HG03469 (cell line): Measurements from ENCODE around the gene CTDSP1.

Source experiments
- ATAC-seq: cut with Tn5 transposase; IDR thresholded peaks from one replicate; pipeline ENCODE4 v1.9.1; 2021; ENCODE audit warnings: mild to moderate bottlenecking, moderate library complexity, moderate number of reproducible peaks; ENCODE audit not compliant: unreplicated experiment

Gene CTDSP1

GRCh38 chr2:218398437-218399390, 954 bp upstream of the CTDSP1 start:
- no peak for ATAC-seq

DNA sequence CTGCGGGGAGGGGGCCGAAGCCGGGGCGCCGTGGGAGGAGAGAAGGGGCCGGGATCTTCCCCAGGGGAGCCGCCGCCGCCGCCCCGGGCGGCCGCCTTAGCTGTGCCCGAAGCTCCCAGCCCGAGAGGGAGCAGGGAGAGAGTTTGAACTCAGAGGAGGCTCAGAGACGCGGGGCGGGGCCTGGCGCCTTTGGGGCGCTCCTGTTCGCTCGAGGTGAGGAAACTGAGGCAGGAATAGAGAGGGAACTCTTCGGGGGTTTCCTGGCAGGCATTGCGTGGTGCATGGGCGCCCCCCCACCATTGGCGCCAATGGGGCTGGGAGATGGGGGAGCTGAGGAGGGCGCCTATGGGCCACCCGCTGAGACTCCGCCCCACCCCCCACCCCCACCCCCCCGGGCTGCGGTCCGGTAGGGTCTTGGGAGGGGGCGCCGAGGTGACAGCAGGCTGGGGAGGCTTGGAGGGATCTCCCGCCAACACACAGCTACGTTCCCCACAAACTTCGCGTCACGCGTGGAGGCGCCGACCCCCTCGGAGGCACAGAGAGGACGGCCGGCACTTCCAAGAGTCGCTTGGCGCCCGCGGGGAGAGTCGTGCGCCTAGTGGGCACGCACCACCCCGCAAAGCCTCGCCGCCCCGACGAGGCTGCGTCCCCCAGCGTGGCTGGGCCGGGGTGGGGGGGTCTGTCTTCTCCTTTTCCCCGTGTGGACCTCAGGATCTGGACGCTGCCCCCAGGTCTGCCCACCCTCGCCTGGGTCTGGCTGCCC, 680 bp downstream of the CTDSP1 start:
- no peak for ATAC-seq

DNA sequence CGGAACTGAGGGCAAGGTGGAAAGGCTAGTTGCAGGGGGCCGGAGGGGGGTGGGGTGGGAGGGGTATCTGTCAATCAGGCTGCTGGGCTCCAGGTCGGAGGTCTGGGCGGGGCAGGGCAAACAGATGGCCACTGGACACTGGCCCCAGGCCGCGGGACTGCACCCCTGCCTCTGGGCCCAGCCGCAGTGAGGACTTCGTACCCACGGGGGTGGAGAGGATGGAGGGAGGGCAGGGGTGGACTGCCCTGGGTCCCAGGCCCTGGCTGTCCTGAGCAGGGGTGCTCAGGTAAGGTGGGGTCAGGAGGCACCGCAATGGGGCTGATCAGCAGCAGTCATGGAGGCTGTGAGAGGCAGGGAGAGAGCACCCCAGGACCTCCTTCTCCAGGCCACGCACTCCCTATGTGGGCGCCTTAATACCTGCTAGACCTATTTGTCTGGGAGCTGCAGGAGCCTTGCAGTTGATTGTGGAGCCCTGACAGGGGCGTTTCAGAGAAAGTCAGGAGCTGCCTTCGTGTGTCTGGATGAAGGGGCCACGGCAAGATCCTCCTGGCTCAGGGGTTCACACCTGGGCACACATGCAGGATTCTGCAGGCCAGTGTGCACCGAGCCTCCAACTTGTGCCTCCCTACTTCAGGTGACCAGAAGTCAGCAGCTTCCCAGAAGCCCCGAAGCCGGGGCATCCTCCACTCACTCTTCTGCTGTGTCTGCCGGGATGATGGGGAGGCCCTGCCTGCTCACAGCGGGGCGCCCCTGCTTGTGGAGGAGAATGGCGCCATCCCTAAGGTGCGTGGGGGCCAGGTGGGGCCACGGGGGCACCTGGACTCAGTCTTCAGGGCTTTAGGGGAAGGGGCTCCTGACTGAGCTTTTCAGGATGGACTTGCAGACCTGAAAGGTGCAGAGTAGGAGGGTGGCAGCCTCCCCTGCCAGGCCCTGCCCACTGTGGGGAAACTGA, 1.5 kb downstream of the CTDSP1 start:
- ATAC-seq = no peak

- ATAC-seq = no peak
These were observed 2.2 kb downstream of the CTDSP1 start for GRCh38 chr2:218401890-218402289.

- no peak for ATAC-seq
These were observed 2.8 kb downstream of the CTDSP1 start for GRCh38 chr2:218402491-218402901.

GRCh38 chr2:218402911-218403411, 3.3 kb downstream of the CTDSP1 start:
- no peak for ATAC-seq

- no peak for ATAC-seq
These were observed 4.1 kb downstream of the CTDSP1 start for GRCh38 chr2:218403810-218404209.

- ATAC-seq = no peak
These were observed 4.8 kb downstream of the CTDSP1 start for GRCh38 chr2:218404351-218405085.

- no peak for ATAC-seq
These were observed 5.5 kb downstream of the CTDSP1 start for GRCh38 chr2:218405086-218405745.

DNA sequence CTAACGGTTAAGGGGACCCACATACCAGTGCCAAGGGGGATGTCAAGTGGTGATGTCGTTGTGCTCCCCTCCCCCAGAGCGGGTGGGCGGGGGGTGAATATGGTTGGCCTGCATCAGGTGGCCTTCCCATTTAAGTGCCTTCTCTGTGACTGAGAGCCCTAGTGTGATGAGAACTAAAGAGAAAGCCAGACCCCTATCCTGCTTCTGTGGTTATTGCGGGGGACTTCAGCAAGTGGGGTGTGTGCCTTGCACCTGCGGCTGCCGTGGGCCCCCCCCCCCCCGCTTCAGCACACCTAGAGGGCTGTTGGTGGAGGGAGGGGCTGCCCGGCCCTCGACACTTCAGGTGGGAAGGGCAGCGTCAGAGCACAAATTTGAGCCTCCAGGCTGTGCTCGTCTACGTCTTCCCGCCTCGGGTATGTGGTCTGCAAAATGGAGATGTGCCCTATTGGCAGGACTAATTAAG, 6.1 kb downstream of the CTDSP1 start:
- peak; percentile 4 for ATAC-seq

DNA sequence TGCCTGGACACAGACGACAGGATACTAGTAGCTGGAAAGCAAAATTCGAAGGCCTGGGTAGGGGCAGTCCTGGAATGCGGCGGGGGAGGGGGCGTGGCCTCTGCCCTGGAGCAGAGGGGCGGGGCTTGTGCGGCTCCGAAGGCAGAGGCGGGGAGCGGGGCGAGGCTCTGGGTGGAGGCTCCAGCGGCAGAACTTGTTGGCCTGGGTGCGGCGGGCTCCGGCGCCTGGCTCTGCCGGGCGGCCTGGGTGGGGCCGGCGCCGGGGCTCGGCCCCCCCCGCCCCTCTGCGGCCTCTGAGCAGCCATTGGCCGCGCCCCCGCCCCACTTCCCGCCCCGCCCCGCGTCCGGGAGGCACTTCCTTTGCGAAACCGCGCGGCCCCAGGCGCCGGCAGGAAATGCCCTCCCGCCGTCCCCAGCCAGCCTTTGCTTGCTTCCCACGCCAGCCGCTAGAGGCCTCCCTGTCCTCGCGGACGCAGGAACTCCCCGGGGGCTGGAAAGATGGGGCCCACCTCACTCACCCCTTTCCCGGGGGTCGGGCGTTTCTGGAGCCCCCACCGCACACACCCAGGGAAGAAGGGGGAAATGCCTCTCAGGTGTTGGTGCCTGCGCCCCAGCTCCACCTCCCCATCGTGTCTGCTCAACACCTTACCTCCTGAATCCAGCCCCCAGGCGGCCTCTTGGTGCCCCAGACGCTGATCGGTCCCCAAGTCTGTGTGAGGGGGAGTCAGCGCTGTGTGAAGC, 6.7 kb downstream of the CTDSP1 start:
- peak; percentile 62 for ATAC-seq

DNA sequence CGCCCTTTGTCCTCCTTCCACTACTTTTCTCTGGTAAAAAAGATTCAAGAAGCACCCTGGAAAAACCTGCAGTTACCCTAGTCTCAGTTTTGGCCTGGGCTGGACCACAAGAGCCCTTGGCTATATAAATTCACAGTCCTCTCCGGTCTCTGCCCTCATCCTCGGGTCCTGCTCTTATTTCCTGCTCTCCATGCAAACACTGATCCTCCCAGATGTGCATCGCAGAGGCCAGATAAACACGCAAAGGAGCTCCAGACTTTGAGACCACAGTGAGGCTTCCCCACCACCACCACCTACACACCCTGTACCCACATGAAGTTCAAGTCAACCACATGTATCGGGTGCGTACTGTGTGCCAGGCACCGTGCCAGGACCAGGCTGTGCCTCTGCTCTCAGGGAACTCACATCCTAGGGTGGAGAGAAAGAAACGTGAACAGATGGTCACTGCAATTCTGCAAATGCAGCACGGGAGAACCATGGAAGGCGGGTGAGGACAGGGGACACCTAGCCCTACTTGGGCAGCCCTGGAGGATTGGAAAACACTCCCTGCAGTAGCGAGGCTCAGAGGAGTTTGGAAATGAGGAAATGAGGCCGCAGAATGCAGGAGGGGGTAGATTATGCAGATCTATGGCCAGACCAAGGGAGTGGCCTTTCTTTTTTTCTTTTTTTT, 7.4 kb downstream of the CTDSP1 start:
- ATAC-seq = no peak

- ATAC-seq = no peak
These were observed 8.0 kb downstream of the CTDSP1 start for GRCh38 chr2:218407717-218408116.

GRCh38 chr2:218418321-218418716, 18.7 kb downstream of the CTDSP1 start:
- no peak for ATAC-seq

DNA sequence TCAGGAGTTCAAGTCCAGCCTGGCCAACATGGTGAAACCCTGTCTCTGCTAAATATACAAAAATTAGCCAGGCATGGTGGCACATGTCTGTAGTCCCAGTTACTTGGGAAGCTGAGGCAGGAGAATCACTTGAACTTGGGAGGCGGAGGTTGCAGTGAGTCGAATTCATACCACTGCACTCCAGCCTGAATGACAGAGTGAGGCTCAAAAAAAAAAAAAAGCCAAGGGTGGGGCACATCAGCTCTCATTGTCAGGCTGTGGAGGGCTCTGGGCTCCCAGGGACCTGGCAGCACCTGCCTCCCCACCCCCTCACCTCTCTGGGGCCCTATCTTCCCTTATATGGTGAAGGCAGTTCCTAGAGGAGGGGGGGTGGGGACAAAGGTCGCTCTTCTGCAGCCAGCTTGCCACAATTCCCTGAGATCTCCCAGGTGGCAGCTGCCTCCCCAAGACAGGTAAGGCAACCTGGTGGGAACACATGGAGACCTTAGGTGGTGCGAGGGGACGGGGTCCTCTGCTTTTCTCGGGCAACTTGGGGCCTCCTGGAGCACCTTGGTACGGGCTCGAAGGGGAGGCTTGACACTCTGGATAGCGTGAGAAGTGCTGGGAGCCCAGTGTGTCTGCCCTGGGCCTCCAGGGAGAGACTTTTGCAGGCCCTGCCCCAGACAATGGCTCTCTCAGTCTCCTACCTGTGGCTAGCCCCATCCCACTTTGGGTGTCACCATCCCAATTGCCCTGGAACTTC, 19.2 kb downstream of the CTDSP1 start, which contains the start of gene VIL1:
Gene VIL1, plus strand, starts transcription at position 407 of the 742 bp plus-strand sequence. CDS start 4,656 bp downstream, outside the sequence.
- no peak for ATAC-seq

DNA sequence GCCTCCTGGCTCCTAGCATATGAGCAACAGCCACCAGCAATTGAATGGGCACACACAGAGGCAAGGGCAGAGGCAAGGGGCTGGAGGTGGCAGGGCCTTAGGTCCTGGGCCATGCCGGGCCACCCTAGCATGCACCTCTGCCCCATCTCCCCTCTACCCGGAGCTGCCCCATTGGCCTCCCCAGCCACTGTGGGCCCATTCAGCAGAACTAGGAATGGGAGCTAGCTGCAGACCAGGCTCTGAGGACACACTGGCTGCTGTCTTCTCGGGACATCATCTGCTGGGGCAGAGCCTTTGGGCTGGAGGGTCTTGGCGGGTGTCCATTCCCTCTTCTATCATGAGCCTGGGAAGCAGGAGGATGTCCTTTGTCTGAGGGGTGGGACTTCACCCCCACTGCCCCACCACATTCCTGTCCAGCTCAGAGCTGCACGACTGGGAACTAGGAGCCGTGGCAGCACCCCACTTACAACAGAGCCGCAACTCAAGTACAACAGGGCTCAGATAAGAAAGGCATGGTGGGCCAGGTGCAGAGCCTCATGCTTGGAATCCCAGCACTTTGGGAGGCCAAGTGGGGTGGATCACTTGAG, 20.1 kb downstream of the CTDSP1 start:
- no peak for ATAC-seq

- no peak for ATAC-seq
These were observed 21.4 kb downstream of the CTDSP1 start for GRCh38 chr2:218421027-218421426.
